Neuronal stem cell (in vitro differentiated cells): Measurements from ENCODE around the gene HMG20B.

Experiments used
- DNase-seq: peaks from one replicate; pipeline ENCODE4 v3.0.0-alpha.2; 2013; ENCODE audit warnings: low spot score
- H2AFZ ChIP-seq: one replicate; pipeline ENCODE4 v1.6.1; 2013; ENCODE audit warnings: mild to moderate bottlenecking, low read length, inconsistent platforms
- H2AK5ac ChIP-seq: 2 replicates; pipeline ENCODE4 v1.6.1; 2013; ENCODE audit warnings: low read depth, mild to moderate bottlenecking, inconsistent platforms, low read length, moderate library complexity, mixed read lengths
- H2BK120ac ChIP-seq: 2 replicates; pipeline ENCODE4 v1.6.1; 2013; ENCODE audit warnings: low read depth, mild to moderate bottlenecking, inconsistent platforms, low read length, moderate library complexity, mixed read lengths
- H2BK12ac ChIP-seq: one replicate; pipeline ENCODE4 v1.6.1; 2013; ENCODE audit warnings: low read length, inconsistent platforms
- H2BK15ac ChIP-seq: 2 replicates; pipeline ENCODE4 v1.6.1; 2013; ENCODE audit warnings: mild to moderate bottlenecking, low read length, inconsistent platforms, mixed read lengths
- H2BK5ac ChIP-seq: one replicate; pipeline ENCODE4 v1.6.1; 2013; ENCODE audit warnings: inconsistent platforms, mild to moderate bottlenecking, low read length, moderate library complexity
- H3K14ac ChIP-seq: one replicate; pipeline ENCODE4 v1.6.1; 2013; ENCODE audit warnings: low read length, inconsistent platforms
- H3K18ac ChIP-seq: 2 replicates; pipeline ENCODE4 v1.6.1; 2013; ENCODE audit warnings: low read length, inconsistent platforms
- H3K23ac ChIP-seq: 2 replicates; pipeline ENCODE4 v1.6.1; 2013; ENCODE audit warnings: low read depth, mild to moderate bottlenecking, mixed read lengths, low read length, inconsistent platforms; ENCODE audit not compliant: poor library complexity
- H3K27ac ChIP-seq: replicated peaks from 3 replicates; pipeline ENCODE4 v1.5.1; 2013; ENCODE audit warnings: low read length, inconsistent platforms
- H3K27me3 ChIP-seq, 3 experiments: 2 replicates each; pipeline ENCODE4 v1.6.1; 2013; ENCODE audit warnings: low read length in 3 of 3, mild to moderate bottlenecking in 2 of 3, inconsistent platforms in 1 of 3, low read depth in 1 of 3, mixed read lengths in 1 of 3, moderate library complexity in 1 of 3; ENCODE audit not compliant: control insufficient read depth in 3 of 3, insufficient read depth in 3 of 3
- H3K36me3 ChIP-seq, 2 donors: replicated peaks in 1 of 2; 2 replicates each; pipeline ENCODE4 v1.6.1; 2013; ENCODE audit warnings: low read length in 2 of 2; ENCODE audit not compliant: control insufficient read depth in 2 of 2, insufficient read depth in 2 of 2
- H3K4ac ChIP-seq: 2 replicates; pipeline ENCODE4 v1.6.1; 2013; ENCODE audit warnings: inconsistent platforms, mild to moderate bottlenecking, low read length, moderate library complexity
- H3K4me1 ChIP-seq, 2 donors: 1 replicate in 1 of 2; 2 replicates in 1 of 2; pipeline ENCODE4 v1.6.1; 2013; ENCODE audit warnings: low read length in 2 of 2, low read depth in 1 of 2; ENCODE audit not compliant: control insufficient read depth in 2 of 2, insufficient read depth in 1 of 2
- H3K4me2 ChIP-seq: one replicate; pipeline ENCODE4 v1.6.1; 2013; ENCODE audit warnings: mild to moderate bottlenecking, low read length, inconsistent platforms; ENCODE audit not compliant: insufficient read depth, poor library complexity, severe bottlenecking
- H3K4me3 ChIP-seq, 2 donors: 2 replicates each; pipeline ENCODE4 v1.5.1; 2013; ENCODE audit warnings: low read length in 2 of 2, mild to moderate bottlenecking in 2 of 2, inconsistent platforms in 1 of 2, moderate library complexity in 1 of 2
- H3K79me1 ChIP-seq: one replicate; pipeline ENCODE4 v1.6.1; 2013; ENCODE audit warnings: low read depth, mild to moderate bottlenecking, inconsistent platforms, low read length, moderate library complexity
- H3K9ac ChIP-seq: one replicate; pipeline ENCODE4 v1.6.1; 2013; ENCODE audit warnings: mild to moderate bottlenecking, low read depth, low read length, inconsistent platforms; ENCODE audit not compliant: poor library complexity
- H3K9me3 ChIP-seq, 2 donors: replicated peaks in 1 of 2; 2 replicates each; pipeline versions ENCODE3 to v1.6.1; 2013; ENCODE audit warnings: low read length in 2 of 2, mild to moderate bottlenecking in 2 of 2, inconsistent platforms in 1 of 2, low read depth in 1 of 2, mixed read lengths in 1 of 2, moderate library complexity in 1 of 2; ENCODE audit not compliant: control insufficient read depth in 2 of 2, insufficient read depth in 1 of 2
- H4K8ac ChIP-seq: one replicate; pipeline ENCODE4 v1.6.1; 2013; ENCODE audit warnings: low read depth, mild to moderate bottlenecking, inconsistent platforms, low read length, moderate library complexity
- H4K91ac ChIP-seq: one replicate; pipeline ENCODE4 v1.6.1; 2013; ENCODE audit warnings: low read length, low read depth, mild to moderate bottlenecking, inconsistent platforms; ENCODE audit not compliant: poor library complexity
- WGBS, 2 donors: extraction: QIAGEN DNeasy Blood & Tissue Kit; methylation state at CpG; one replicate each; pipeline ENCODE4 v1.1.7; 2013; ENCODE audit warnings: missing lambda C conversion rate in 2 of 2, mixed read lengths in 1 of 2; ENCODE audit not compliant: insufficient read length in 2 of 2, insufficient replicate concordance in 1 of 2; ENCODE audit errors: extremely low coverage in 2 of 2; 5-methylcytosine and 5-hydroxymethylcytosine counted together

The HMG20B gene

GRCh38 chr19:3576696-3577443 lies 4.1 kb downstream of the HMG20B start:
- H3K27me3 ChIP-seq: peaks cover 0 to 28% (median 0%) of the 10 kb centered on the region in 3 experiments
- peak overlapping the region; percentile 97 for H3K14ac ChIP-seq
- peak overlapping the region in 1 of 2 donors; percentile 84 for H3K4me3 ChIP-seq
- peak overlapping the region; percentile 100 for H3K23ac ChIP-seq
- no peak overlapping the region for H4K91ac ChIP-seq
- H3K9me3 ChIP-seq: no peaks in the 10 kb centered on the region
- peak overlapping the region; percentile 96 for H3K9ac ChIP-seq
- H2BK12ac ChIP-seq: peak overlapping the region; percentile 58
- peak overlapping the region; percentile 49 for H3K27ac ChIP-seq
- H3K36me3 ChIP-seq: peaks cover 9 to 19% of the 10 kb centered on the region in 2 donors
- no peak overlapping the region for H2BK120ac ChIP-seq
- no peak for DNase-seq
- no CpG with 5 or more reads among the region's 78 CpGs for WGBS, 2 donors
- H3K4me1 ChIP-seq: peaks cover 4 to 17% of the 10 kb centered on the region in 2 donors
- H2AK5ac ChIP-seq: peak overlapping the region; percentile 7
- H3K4ac ChIP-seq: no peak overlapping the region
- peak overlapping the region; percentile 86 for H3K4me2 ChIP-seq
- H2AFZ ChIP-seq: no peak overlapping the region
- peak overlapping the region; percentile 94 for H3K18ac ChIP-seq
- H2BK5ac ChIP-seq: peak overlapping the region; percentile 33
- H2BK15ac ChIP-seq: peak overlapping the region; percentile 6
- peak overlapping the region; percentile 1 for H4K8ac ChIP-seq
- peaks cover 3% of the 10 kb centered on the region for H3K79me1 ChIP-seq

- Histone ChIP-seq H3K4me3 (no peak overlapping the region), H2BK5ac (no peak overlapping the region)
Observed at GRCh38 chr19:3577723-3578344, 5.1 kb downstream of the HMG20B start.

GRCh38 chr19:3578390-3578789 lies 5.6 kb downstream of the HMG20B start:
- Histone ChIP-seq H4K91ac (no peak overlapping the region), H3K9me3 (no peaks in the 10 kb centered on the region), H2BK120ac (no peak overlapping the region), H3K4me1 (peaks cover 0 to 14% of the 10 kb centered on the region in 2 donors), H4K8ac (no peak overlapping the region), H3K36me3 (peaks cover 9 to 19% of the 10 kb centered on the region in 2 donors), H3K27me3 (peaks cover 0 to 29% (median under 1%) of the 10 kb centered on the region in 3 experiments), H2AFZ (no peak overlapping the region), H2BK12ac (no peak overlapping the region), H3K23ac (no peak overlapping the region), H3K4ac (no peak overlapping the region), H3K79me1 (no peaks in the 10 kb centered on the region), H2BK5ac (no peak overlapping the region), H3K9ac (no peak overlapping the region), H3K18ac (no peak overlapping the region), H3K27ac (no peak overlapping the region), H2BK15ac (no peak overlapping the region), H3K4me2 (no peak overlapping the region), H3K4me3 (no peak overlapping the region), H3K14ac (no peak overlapping the region), H2AK5ac (no peak overlapping the region)
- no CpG with 5 or more reads among the region's 17 CpGs for WGBS, 2 donors
- DNase-seq: no peak

More at GRCh38 chr19:3577723-3578344, 5.1 kb downstream of the HMG20B start:
- Histone ChIP-seq H3K23ac (peak overlapping the region; percentile 43), H3K27ac (no peak overlapping the region), H3K4me1 (peaks cover 0 to 14% of the 10 kb centered on the region in 2 donors), H3K4ac (no peak overlapping the region), H3K9ac (peak overlapping the region; percentile 60), H2AK5ac (peak overlapping the region; percentile 37), H3K18ac (peak overlapping the region; percentile 76), H3K9me3 (no peaks in the 10 kb centered on the region), H3K4me2 (peak overlapping the region; percentile 49), H2AFZ (no peak overlapping the region), H4K8ac (no peak overlapping the region), H4K91ac (no peak overlapping the region), H2BK120ac (no peak overlapping the region), H2BK12ac (no peak overlapping the region), H2BK15ac (no peak overlapping the region), H3K27me3 (peaks cover 0 to 28% (median 0%) of the 10 kb centered on the region in 3 experiments), H3K14ac (no peak overlapping the region), H3K79me1 (peaks cover 3% of the 10 kb centered on the region), H3K36me3 (peaks cover 9 to 19% of the 10 kb centered on the region in 2 donors)
- no peak for DNase-seq
- no CpG with 5 or more reads among the region's 60 CpGs for WGBS, 2 donors
